T-cell (primary cell): ENCODE measurements around the gene BCL2L1. TPM values are rescaled to one million over a fixed set of nuclear protein-coding genes. Genes with fewer than 3 reads are reported as not detected.

ENCODE experiments used
- ATAC-seq, 4 experiments: fragments of 200-7000 bp in 3 of 4; fragments of 150-1000 bp in 1 of 4; cut with Tn5 transposase; replicated peaks in 1 of 4; 1 replicate in 3 of 4; 2 replicates in 1 of 4; pipeline ENCODE4 v1.10.0; 2021; ENCODE audit warnings: moderate library complexity in 3 of 4, mild to moderate bottlenecking in 2 of 4, moderate number of reproducible peaks in 1 of 4
- CTCF ChIA-PET, 2 donors: fragments of 300-600 bp; sonication (Branson Sonifier 250); formaldehyde crosslinking; loops; one replicate each; lab custom pipeline; 2022; ENCODE audit warnings: antibody characterized with exemption in 2 of 2; lab: Charles Lee
- POLR2A ChIA-PET, 2 donors: fragments of 300-600 bp; sonication (Branson Sonifier 250); formaldehyde crosslinking; loops; one replicate each; lab custom pipeline; 2022; ENCODE audit warnings: antibody characterized with exemption in 2 of 2; lab: Charles Lee
- DNase-seq, 35 experiments: peaks; one replicate each; pipeline versions ENCODE4 v3.0.0 to v3.0.0-alpha.2; 2013 to 2023
- H3K27ac ChIP-seq: one replicate; pipeline ENCODE4 v1.5.1; 2013; ENCODE audit warnings: low read length
- H3K27me3 ChIP-seq, 2 experiments: replicated peaks in 1 of 2; 1 replicate in 1 of 2; 2 replicates in 1 of 2; pipeline versions ENCODE4 v1.6.1 to v1.7.0; 2013; ENCODE audit warnings: low read length in 1 of 2, mixed read lengths in 1 of 2; ENCODE audit not compliant: control insufficient read depth in 2 of 2, insufficient read depth in 2 of 2; ENCODE audit errors: extremely low read depth in 1 of 2
- H3K36me3 ChIP-seq, 2 donors: 1 replicate in 1 of 2; 2 replicates in 1 of 2; pipeline versions ENCODE4 v1.6.1 to v1.7.0; 2013; ENCODE audit warnings: low read length in 1 of 2; ENCODE audit not compliant: control insufficient read depth in 2 of 2, insufficient read depth in 1 of 2; ENCODE audit errors: extremely low read depth in 1 of 2
- H3K4me1 ChIP-seq, 2 experiments: 1 replicate in 1 of 2; 2 replicates in 1 of 2; pipeline versions ENCODE4 v1.6.1 to v1.7.0; 2013; ENCODE audit warnings: low read length in 2 of 2, mixed read lengths in 1 of 2; ENCODE audit not compliant: insufficient read depth in 2 of 2, control insufficient read depth in 1 of 2; ENCODE audit errors: extremely low read depth in 1 of 2
- H3K4me3 ChIP-seq, 2 donors: 1 replicate in 1 of 2; 2 replicates in 1 of 2; pipeline versions ENCODE4 v1.5.1 to v1.7.0; 2013; ENCODE audit warnings: mild to moderate bottlenecking in 2 of 2, low read length in 1 of 2, moderate library complexity in 1 of 2; ENCODE audit not compliant: control insufficient read depth in 1 of 2; ENCODE audit errors: extremely low read depth in 1 of 2
- H3K9me3 ChIP-seq: 2 replicates; pipeline ENCODE4 v1.7.0; 2013
- H3K27ac Mint-ChIP-seq, 2 donors: one replicate each; pipeline ENCODE4 v1.8.0; 2020 to 2021; ENCODE audit warnings: mild to moderate bottlenecking in 2 of 2, mixed read lengths in 2 of 2
- H3K27me3 Mint-ChIP-seq, 2 donors: one replicate each; pipeline ENCODE4 v1.8.0; 2021 to 2022; ENCODE audit warnings: mixed read lengths in 2 of 2
- H3K36me3 Mint-ChIP-seq: one replicate; pipeline ENCODE4 v1.8.0; 2021; ENCODE audit warnings: mixed read lengths
- H3K4me1 Mint-ChIP-seq, 3 donors: one replicate each; pipeline ENCODE4 v1.8.0; 2020 to 2022; ENCODE audit warnings: mixed read lengths in 3 of 3, mild to moderate bottlenecking in 1 of 3
- H3K4me3 Mint-ChIP-seq, 3 donors: one replicate each; pipeline ENCODE4 v1.8.0; 2020 to 2022; ENCODE audit warnings: mild to moderate bottlenecking in 3 of 3, mixed read lengths in 3 of 3, moderate library complexity in 3 of 3
- H3K9me3 Mint-ChIP-seq, 3 donors: one replicate each; pipeline ENCODE4 v1.8.0; 2020 to 2022; ENCODE audit warnings: mixed read lengths in 3 of 3
- WGBS: methylation state at CpG from one replicate; pipeline ENCODE4 v1.1.5; 2013; ENCODE audit warnings: missing lambda C conversion rate; ENCODE audit not compliant: insufficient coverage; 5-methylcytosine and 5-hydroxymethylcytosine counted together
- total RNA-seq, 35 experiments: library from RNA in 6 of 35; stranded (reverse) in 6 of 35; fragments of 120-200 nt in 1 of 35; gene quantifications; one replicate each; pipeline versions ENCODE4 v1.2.1 to v1.2.4 and lab custom pipeline; 2013 to 2026

The BCL2L1 gene
- total RNA-seq, 5 donors from 2014 or later (not counting 1 experiment from before 2014, with no cell fraction given), result 26.6 to 33.8 (median 27.7) TPM

DNA sequence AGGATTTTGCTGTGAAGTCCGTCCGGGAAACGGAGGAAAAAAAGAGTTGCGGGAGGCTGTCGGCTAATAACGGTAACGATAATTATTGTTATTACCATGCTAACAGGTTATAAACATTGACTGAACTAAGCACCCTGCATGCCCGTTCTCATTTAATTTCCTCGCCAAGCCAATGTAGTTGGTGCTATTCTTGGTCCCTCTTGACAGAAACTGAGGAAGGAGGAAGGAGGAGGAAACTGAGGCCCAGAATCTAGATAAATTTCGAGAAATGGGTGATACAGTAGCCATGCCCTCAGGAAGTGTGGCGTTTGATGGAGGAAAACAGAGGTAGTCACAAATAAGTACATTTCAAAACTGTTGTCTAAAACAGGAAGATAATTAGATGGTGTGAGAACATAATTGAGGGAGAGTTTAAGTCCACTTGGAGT lies 16.9 kb upstream of the BCL2L1 start:
- Histone ChIP-seq H3K4me3 (peak overlapping the region; percentile 81 to 88), H3K27me3 (no peaks in the 10 kb centered on the region), H3K36me3 (no peaks in the 10 kb centered on the region), H3K4me1 (peaks cover 12% of the 10 kb centered on the region in 2 experiments), H3K9me3 (no peaks in the 10 kb centered on the region), H3K27ac (peak overlapping the region; percentile 31)
- Mint-ChIP-seq H3K4me3 (no peak overlapping the region), H3K27ac (no peak overlapping the region), H3K27me3 (no peaks in the 10 kb centered on the region), H3K36me3 (no peaks in the 10 kb centered on the region), H3K4me1 (no peaks in the 10 kb centered on the region), H3K9me3 (no peaks in the 10 kb centered on the region)
- 0% methylated on average over 1 of the region's 11 CpGs for WGBS
- POLR2A ChIA-PET, result no interaction called here
- ATAC-seq (peak in 2 of 4 experiments; percentile 8 to 15), DNase-seq (no peak)
- CTCF ChIA-PET, result interaction anchor here in 1 of 2 donors (1.1 to 2.3 kb wide), 3 partner anchors 16 to 80 kb away, joined by 4 to 10 read pairs (median 8); no protein-coding TSS in a partner anchor

DNA sequence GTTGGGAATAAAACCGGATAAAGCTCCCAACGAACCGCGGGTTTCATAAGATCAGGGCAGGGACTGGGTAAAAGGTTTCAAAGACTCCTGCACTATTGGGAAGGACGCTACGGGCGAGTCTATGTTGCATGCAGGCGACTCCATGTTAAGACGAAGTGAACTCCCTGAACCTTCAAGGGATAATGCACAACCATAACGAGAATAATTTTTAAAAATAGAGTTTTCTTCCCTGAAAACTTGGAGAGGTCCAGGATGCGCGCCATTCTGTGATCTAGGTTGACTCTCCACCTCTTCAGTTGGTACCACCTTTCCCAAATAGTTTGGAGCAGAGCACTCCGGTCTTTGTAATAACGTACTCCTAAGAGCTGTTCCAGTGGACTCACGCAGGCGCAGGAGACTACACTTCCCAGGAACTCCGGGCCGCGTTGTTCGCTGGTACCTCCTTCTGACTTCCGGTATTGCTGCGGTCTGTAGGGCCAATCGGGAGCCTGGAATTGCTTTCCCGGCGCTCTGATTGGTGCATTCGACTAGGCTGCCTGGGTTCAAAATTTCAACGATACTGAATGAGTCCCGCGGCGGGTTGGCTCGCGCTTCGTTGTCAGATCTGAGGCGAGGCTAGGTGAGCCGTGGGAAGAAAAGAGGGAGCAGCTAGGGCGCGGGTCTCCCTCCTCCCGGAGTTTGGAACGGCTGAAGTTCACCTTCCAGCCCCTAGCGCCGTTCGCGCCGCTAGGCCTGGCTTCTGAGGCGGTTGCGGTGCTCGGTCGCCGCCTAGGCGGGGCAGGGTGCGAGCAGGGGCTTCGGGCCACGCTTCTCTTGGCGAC lies 16.3 kb upstream of the BCL2L1 start, which contains the start of gene TPX2:
Gene TPX2, plus strand, starts transcription at position 562 of the 821 bp plus-strand sequence. CDS start 18,187 bp downstream, outside the sequence.
- Histone ChIP-seq H3K4me1 (peaks cover 12% of the 10 kb centered on the region in 2 experiments), H3K36me3 (no peaks in the 10 kb centered on the region), H3K4me3 (peak within 1 kb of the TSS; percentile 81 to 88), H3K27me3 (no peaks in the 10 kb centered on the region), H3K27ac (peak within 1 kb of the TSS; percentile 31), H3K9me3 (no peaks in the 10 kb centered on the region)
- no peaks in the 10 kb centered on the region for H3K9me3 Mint-ChIP-seq
- H3K27ac Mint-ChIP-seq, result no peak within 1 kb of the TSS
- no peaks in the 10 kb centered on the region for H3K27me3 Mint-ChIP-seq
- CTCF ChIA-PET, result interaction anchor here in 1 of 2 donors (2.0 to 2.3 kb wide), 2 partner anchors 15 to 78 kb away, joined by 8 to 10 read pairs; no protein-coding TSS in a partner anchor
- H3K4me1 Mint-ChIP-seq, result no peaks in the 10 kb centered on the region
- no peak within 1 kb of the TSS for H3K4me3 Mint-ChIP-seq
- H3K36me3 Mint-ChIP-seq, result no peaks in the 10 kb centered on the region
- peak; percentile 97 to 99 (median 98) for ATAC-seq
- whole genome bisulfite sequencing, result 3% methylated on average over 38 of the region's 54 CpGs
- peak; percentile 39 to 88 (median 60) for DNase-seq
- POLR2A ChIA-PET, result interaction anchor here in 1 of 2 donors (0.7 kb wide), 1 partner anchor 64 kb away, joined by 3 read pairs; no protein-coding TSS in a partner anchor

DNA sequence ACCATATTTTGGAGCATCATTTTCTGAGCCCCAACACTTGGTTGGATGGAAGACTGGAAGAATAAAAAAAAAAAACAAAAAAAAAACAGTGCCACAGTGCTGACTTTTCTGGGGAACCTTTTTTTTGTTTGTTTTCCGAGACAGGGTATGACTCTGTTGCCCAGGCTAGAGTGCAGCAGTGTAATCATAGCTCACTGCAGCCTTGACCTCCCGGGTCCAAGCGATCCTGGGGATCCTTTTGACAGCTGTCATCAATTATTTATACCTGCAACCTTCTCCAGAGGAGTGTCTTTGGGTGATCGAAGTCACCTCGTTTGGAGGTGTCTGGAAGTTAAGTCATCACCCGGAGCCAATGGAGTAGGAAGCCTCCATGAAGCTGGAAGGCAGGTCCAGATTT lies 8.7 kb upstream of the BCL2L1 start:
- Histone ChIP-seq H3K4me3 (no peak overlapping the region), H3K9me3 (no peaks in the 10 kb centered on the region), H3K27me3 (no peaks in the 10 kb centered on the region), H3K4me1 (no peaks in the 10 kb centered on the region), H3K27ac (no peak overlapping the region), H3K36me3 (no peaks in the 10 kb centered on the region)
- DNase-seq, result no peak
- 76% methylated on average over 3 of the region's 6 CpGs for WGBS
- Mint-ChIP-seq H3K4me3 (no peak overlapping the region), H3K36me3 (no peaks in the 10 kb centered on the region), H3K27ac (no peak overlapping the region), H3K9me3 (no peaks in the 10 kb centered on the region), H3K27me3 (no peaks in the 10 kb centered on the region), H3K4me1 (no peaks in the 10 kb centered on the region)
- POLR2A ChIA-PET, result no interaction called here
- no peak for ATAC-seq
- CTCF ChIA-PET, result no interaction called here

DNA sequence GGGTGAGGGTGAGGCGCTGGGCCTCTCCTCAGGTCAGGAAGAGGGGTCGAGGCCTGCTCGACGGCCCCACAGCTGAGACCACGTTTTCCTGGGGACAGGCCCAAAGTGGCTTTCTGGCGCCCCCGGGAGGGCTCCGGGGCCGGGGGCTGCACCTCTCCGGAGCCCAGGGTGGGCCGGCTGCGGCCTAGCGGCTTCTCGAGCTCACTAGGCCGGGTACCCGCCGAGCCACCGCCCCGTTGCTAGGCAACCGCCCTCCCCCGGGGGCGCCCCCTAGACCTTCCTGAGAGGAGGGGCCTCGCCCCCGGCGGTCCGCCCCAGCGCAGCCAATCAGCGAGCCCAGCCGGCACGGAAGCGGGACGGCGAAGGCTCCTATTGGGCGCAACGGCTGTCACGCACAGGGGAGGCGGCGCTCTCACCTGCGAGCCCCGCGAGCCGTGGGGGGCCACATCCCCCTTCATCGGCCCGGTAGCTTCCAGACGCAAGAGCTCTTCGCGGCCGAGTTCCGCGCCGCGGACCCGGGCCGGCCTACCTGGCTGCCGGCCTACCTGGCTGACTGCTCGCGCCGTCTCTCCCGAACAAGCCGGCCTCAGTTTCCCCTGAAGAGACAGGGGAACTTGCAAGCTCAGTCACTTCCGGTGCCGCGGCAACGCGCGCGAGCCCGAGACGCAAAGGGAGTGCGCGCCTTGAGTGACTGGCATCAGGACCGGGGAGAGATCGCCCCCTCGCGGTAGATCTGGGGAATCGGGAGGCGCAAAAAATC lies 831 bp upstream of the BCL2L1 start:
- Histone ChIP-seq H3K36me3 (peaks cover 0 to 13% of the 10 kb centered on the region in 2 donors), H3K27ac (peak overlapping the region; percentile 82), H3K27me3 (no peaks in the 10 kb centered on the region), H3K9me3 (no peaks in the 10 kb centered on the region), H3K4me1 (peaks cover 29 to 39% of the 10 kb centered on the region in 2 experiments), H3K4me3 (peak overlapping the region; percentile 83 to 96)
- Mint-ChIP-seq H3K4me3 (peak overlapping the region; percentile 92 to 96 (median 92)), H3K9me3 (no peaks in the 10 kb centered on the region), H3K36me3 (peaks cover 4% of the 10 kb centered on the region), H3K27ac (peak overlapping the region; percentile 95 to 96), H3K4me1 (peaks cover 38 to 41% (median 39%) of the 10 kb centered on the region in 3 donors), H3K27me3 (no peaks in the 10 kb centered on the region)
- ATAC-seq (peak; percentile 91 to 94 (median 93)), DNase-seq (peak; percentile 94 to 99 (median 97))
- ChIA-PET POLR2A (interaction anchor here in 1 of 2 donors (0.5 to 1.6 kb wide), 4 partner anchors 9 to 62 kb away, joined by 3 to 13 read pairs (median 4); no protein-coding TSS in a partner anchor), CTCF (interaction anchor here (0.6 to 9.4 kb wide), 41 partner anchors 9 to 386 kb away, joined by 3 to 282 read pairs (median 4); partner anchors contain the start of genes ID1 (in 1 of the 2), PDRG1 (in 1 of the 2), TM9SF4 (in 1 of the 2) and TPX2 (in 1 of the 2))
- WGBS, result under 1% methylated on average over 68 of the region's 77 CpGs

DNA sequence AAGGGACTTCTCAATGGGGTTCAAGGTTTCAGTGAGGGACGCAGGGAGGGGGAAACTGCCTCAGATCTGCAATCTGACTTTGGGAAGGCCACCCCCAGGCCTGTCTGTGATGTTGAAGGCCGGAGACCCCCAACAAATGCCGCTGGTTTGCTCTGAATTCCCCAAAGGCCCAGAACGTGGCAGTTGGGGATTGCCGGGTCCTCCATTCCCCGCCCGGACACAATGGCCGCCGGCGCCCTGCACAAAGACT lies 326 bp upstream of the BCL2L1 start:
- Mint-ChIP-seq H3K27me3 (no peaks in the 10 kb centered on the region), H3K27ac (peak overlapping the region; percentile 95 to 96), H3K9me3 (no peaks in the 10 kb centered on the region), H3K4me1 (peaks cover 43 to 45% (median 43%) of the 10 kb centered on the region in 3 donors), H3K4me3 (peak overlapping the region; percentile 92 to 96 (median 92)), H3K36me3 (peaks cover 4% of the 10 kb centered on the region)
- Histone ChIP-seq H3K4me1 (peaks cover 31 to 43% of the 10 kb centered on the region in 2 experiments), H3K27me3 (no peaks in the 10 kb centered on the region), H3K36me3 (peaks cover 0 to 14% of the 10 kb centered on the region in 2 donors), H3K4me3 (peak overlapping the region; percentile 83 to 96), H3K27ac (peak overlapping the region; percentile 82), H3K9me3 (no peaks in the 10 kb centered on the region)
- DNase-seq, result no peak
- CTCF ChIA-PET, result interaction anchor here (0.6 to 9.4 kb wide), 29 partner anchors 16 to 387 kb away, joined by 3 to 282 read pairs (median 5); partner anchors contain the start of genes ID1 (in 1 of the 2), PDRG1 (in 1 of the 2), TM9SF4 (in 1 of the 2) and TPX2 (in 1 of the 2)
- ATAC-seq, result no peak
- WGBS, result 1% methylated on average over 9 of the region's 10 CpGs
- POLR2A ChIA-PET, result interaction anchor here in 1 of 2 donors (0.6 to 1.6 kb wide), 2 partner anchors 24 to 61 kb away, joined by 4 to 13 read pairs; no protein-coding TSS in a partner anchor
